HG02840 (cell line): ENCODE data around the gene TBCE.
"Not testable (repeated sequence)": the region's sequence is repeated elsewhere in the genome, so short reads cannot be mapped to it uniquely, and the experiment has no call there.

Experiments used
- ATAC-seq: cut with Tn5 transposase; IDR thresholded peaks from one replicate; pipeline ENCODE4 v1.9.1; 2021; ENCODE audit warnings: mild to moderate bottlenecking, moderate library complexity, moderate number of reproducible peaks; ENCODE audit not compliant: unreplicated experiment, low FRiP score

The TBCE gene

DNA sequence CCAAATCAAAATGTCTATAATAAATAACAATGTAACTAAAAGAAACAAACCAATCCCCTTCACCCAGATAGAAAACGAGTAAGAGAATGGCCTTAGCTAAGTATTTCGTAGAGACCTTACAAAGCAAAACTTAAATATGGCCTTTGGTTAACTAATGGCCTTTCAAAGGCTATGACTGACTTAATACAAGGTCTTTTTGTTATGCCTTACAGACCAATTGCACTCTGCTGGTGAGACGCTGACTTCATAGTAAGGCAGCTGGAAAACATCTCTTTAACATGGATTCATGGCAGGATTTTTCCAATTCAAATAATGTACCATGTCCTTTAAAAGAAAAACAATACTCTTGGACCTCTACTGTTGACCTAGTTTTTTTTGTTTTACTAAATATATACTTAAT is 15.8 kb upstream of the TBCE start:
- ATAC-seq = no peak

DNA sequence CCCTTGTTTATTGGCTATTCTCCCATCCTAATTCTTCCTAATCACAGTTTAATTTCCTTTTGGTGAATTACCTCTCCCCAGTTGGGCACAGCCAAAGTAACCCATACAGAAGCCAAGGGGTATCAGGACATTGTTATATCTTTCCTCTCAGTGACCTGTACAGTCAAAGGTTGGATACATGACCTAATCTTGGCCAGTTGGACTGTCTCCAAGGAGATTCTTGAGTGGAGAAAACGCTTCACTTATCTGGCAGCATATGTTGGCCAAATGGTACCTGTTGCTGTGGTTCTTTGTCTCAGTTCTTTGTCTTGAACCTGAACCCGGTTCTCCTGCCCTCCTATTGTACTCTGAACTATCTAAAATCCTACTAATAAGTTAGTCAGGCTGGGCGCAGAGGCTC is 15.3 kb upstream of the TBCE start:
- ATAC-seq = no peak

DNA sequence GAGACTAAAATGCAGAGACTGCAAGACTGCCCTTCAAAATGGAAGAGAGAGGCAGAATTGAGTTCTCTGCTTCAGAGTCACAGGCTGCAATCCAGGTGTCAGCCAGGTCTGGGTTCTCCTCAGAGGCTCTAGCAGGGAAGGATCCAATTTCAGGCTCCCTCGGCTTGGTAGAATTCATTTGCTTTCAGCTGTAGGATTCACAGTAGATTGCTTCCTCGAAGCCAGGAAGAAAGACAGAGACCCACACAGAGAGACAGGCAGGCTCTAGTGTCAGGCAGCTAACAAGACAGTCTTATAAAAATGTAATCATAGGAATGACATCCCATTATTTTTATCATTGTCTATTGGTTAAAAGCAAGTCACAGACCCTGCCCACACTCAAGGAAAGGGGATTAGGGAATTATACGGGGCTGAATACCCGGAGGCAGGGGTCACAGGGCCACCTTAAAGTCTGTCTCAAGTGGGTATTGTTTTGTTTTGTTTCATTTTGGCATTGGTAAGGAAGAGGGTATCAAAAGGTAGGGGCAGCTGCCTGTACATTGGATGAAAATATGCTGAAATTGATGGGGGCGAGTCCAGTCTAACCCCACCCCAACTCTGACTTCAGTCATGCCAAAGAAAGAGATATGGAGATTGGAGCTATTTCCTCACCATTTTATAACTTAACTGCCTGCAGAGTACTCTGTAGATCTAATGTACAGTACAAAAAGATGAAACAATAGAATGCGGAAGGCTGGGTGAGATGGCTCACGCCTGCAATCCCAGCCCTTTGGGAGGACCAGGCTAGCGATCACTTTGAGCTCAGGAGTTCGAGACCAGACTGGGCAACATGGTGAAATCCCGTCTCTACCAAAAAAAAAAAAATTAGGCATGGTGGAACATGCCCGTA is 9.5 kb upstream of the TBCE start:
- ATAC-seq = no peak

DNA sequence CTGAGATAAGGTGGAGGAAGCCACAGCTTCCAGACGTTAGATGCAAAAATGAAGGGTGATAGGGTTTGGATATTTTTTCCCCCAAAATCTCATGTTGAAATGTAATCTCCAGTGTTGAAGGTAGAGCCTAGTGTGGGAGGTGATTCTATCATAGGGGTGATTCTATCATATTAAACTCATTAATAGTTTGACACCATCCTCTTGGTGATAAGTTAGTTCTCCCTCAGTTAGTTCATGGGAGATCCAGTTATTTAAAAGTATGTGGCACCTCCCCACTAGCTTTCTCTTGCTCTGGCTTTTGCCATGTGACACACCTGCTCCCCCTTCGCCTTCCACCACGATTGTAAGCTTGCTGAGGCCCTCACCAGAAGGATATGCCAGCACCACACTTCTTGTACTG is 8.3 kb upstream of the TBCE start:
- ATAC-seq = no peak

DNA sequence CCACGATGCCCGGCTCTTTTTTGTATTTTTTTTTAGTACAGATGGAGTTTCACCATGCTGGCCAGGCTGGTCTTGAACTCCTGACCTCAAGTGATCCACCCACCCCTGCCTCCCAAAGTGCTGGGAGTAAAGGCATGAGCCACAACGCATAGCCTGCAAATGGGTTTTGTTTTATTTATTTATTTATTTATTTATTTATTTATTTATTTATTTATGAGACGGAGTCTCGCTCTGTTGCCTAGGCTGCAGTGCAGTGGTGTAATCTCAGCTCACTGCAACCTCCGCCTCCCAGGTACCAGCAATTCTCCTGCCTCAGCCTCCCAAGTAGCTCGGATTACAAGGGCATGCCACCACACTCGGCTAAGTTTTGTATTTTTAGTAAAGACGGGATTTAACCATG is 3.0 kb upstream of the TBCE start:
- ATAC-seq = not testable (repeated sequence)

DNA sequence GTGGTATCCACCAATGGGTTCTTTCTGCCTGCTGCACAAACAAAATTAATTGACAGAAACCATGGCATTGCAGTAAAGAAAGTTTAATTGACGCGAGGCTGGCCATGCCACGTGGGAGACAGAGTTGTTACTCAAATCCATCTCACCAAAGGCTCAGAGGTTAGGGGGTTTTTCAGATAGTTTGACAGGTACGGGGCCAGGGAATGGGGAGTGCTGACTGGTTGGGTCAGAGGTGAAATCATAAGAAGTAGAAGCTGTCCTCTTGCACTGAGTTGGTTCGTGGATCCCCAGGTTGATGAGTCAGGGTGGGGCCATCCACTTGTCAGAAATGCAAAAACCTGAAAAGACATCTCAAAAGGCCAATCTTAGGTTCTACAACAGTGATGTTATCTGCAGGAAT is 941 bp upstream of the TBCE start:
- ATAC-seq = no peak

DNA sequence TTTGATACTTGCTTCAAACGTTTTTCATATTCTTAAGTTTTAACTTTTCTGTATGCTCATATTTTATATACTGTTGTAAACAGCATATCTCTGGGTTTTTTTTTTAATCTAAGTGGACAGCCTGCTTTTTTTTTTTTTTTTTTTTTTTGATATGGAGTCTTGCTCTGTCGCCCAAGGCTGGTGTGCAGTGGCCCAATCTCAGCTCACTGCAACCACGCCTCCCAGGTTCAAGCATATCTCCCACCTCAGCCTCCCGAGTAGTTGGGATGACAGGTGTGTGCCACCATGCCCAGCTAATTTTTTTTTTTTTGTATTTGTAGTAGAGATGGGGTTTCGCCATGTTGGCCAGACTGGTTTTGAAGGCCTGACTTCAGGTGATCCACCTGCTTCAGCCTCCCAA is 1.2 kb downstream of the TBCE start:
- ATAC-seq = no peak

DNA sequence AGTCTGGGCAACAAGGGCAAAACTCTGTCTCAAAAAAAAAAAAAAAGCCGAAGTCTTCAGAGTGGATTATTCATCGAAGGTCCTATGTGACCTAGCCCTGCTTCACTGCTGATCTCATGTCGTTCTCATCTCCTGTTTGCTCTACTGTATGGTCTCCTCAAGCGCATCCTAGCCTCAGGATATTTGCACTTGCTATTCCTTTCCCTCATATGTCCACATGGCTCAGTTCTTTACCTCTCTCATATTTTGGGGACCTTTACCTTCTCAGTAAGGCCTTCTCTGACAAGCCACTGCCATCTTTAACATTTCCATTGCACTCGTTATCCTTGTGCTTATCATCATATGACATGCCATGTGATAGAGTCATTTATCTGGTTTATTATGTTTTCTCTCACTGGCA is 2.6 kb downstream of the TBCE start:
- ATAC-seq = no peak

DNA sequence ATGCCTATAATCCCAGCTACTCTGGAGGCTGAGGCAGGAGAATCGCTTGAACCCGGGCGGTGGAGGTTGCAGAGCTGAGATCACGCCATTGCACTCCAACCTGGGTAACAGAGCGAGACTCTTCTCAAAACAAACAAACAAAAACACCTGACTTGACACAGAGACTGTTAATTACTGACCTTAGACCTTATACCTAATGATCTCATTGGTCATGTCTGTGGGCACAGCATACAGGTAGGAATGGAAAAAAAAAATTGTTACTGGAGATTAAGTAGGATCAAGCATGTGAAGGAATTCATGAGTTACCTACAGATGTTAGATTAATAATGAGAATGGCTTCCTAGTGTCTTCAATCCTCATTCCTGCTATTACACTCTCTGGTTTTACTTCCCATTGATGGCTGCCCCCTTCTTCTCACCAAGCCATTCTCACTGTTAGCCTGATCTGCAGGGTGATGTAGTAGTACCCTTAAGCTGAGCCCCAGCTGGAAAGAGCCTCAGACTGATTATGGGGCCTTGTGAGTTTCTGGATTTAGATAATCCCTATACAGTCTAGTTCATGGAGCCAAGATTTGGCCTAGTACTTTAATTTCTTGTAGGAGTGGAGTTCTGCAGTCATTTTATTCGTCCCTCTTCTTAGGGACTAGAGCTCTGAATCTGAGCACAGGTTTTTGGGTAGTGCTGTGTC is 8.8 kb downstream of the TBCE start:
- no peak for ATAC-seq

DNA sequence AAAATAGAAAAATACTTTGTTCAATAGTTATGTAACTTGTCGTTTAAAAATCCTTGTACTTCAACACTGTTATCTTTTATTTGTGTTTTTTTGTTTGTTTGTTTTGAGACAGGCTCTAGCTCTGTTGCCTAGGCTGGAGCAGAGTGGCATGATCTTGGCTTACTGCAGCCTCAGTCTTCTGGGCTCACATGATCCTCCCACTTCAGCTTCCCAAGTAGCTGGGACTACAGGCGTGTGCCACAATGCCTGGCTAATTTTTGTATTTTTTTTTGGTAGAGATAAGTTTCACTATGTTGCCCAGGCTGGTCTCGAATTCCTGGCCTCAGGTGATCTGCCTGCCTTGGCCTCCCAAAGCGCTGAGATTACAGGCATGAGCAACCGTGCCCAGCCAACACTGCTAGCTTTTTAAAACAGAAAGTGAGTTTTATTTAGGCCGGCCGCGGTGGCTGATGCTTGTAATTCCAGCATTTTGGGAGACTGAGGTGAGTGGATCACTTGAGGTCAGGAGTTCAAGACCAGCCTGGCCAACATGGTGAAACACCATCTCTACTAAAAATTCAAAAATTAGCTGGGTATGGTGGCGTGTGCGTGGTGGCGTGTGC is 11.0 kb downstream of the TBCE start:
- ATAC-seq = not testable (repeated sequence)

DNA sequence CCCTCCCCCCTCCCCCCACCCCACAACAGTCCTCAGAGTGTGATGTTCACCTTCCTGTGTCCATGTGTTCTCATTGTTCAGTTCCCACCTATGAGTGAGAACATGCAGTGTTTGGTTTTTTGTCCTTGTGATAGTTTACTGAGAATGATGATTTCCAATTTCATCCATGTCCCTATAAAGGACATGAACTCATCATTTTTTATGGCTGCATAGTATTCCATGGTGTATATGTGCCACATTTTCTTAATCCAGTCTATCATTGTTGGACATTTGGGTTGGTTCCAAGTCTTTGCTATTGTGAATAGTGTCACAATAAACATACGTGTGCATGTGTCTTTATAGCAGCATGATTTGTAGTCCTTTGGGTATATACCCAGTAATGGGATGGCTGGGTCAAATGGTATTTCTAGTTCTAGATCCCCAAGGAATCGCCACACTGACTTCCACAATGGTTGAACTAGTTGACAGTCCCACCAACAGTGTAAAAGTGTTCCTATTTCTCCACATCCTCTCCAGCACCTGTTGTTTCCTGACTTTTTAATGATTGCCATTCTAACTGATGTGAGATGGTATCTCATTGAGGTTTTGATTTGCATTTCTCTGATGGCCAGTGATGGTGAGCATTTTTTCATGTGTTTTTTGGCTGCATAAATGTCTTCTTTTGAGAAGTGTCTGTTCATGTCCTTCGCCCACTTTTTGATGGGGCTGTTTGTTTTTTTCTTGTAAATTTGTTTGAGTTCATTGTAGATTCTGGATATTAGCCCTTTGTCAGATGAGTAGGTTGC is 14.9 kb downstream of the TBCE start:
- ATAC-seq = not testable (repeated sequence)

DNA sequence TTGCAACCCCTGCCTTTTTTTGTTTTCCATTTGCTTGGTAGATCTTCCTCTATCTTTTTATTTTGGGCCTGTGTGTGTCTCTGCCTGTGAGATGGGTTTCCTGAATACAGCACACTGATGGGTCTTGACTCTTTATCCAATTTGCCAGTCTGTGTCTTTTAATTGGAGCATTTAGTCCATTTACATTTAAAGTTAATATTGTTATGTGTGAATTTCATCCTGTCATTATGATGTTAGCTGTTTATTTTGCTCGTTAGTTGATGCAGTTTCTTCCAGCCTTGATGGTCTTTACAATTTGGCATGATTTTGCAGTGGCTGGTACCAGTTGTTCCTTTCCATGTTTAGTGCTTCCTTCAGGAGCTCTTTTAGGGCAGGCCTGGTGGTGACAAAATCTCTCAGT is 18.4 kb downstream of the TBCE start:
- not testable (repeated sequence) for ATAC-seq

DNA sequence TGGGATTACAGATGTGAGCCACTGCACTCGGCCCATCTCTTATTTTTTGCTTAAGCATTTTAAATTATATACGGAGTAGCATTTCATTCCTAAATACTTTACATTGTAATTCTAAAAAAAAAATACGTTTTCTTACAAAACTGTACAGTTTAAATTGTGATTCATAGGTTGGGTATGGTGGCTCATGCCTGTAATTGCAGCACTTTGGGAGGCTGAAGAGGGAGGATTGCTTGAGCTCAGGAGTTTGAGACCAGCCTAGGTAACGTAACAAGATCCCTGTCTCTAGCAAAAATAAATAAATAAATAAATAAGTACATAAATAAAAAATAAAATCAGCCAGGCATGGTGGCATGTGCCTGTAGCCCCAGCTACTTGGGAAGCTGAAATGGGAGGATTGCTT is 24.6 kb downstream of the TBCE start:
- ATAC-seq = no peak

DNA sequence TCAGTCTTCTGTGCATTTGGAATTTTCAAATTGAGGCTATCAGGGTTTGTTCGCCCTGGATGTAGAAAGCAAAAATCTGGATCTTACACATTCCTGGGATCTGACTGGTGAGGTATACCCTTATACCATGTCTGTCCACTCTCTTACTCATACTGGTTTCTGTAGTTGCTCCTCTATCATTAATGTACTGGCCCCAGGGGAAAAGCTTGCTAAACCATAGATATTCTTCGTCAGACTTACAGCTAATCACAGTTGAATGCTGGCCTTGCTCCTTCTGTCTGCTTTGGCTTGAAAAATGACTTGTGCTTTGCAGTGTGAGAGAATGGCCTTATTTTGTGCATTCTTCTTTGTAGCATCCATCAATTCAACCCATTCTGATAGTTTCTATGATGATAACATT is 30.5 kb downstream of the TBCE start:
- no peak for ATAC-seq

DNA sequence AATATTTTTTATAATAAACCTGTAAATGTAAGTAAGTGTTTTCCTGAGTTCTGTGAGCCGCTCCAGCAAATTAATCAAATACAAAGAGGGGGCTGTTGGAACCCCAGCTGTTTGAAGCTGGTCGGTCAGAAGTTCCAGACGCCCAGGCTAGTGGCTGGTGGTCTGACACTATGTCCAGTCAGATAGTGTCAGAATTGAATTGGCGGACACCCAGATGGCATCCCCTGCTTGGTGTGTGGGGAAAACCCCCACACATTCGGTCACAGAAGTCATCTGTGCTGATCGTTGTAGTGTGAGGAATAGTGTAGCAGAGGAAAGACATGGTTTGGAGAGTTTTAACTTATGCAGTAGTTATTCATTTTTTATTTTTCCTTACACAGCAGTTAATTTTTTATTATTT is 32.4 kb downstream of the TBCE start:
- no peak for ATAC-seq

DNA sequence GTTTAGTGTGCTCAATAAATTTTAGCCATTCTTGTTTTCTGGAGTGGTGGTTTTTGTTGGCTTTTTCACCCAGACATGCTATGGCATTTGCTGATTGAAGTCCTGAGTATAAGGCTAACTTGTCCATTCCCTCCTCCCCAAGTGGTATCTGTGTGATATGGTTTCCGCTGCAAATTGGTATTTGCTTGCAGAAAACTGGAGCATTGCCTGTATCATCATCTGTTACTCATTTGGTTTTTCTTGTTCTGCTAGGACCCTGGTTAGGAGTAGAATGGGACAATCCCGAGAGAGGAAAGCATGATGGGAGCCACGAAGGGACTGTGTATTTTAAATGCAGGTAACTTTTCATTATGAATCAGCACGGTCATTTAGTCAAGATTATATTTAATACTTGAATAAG is 34.0 kb downstream of the TBCE start:
- ATAC-seq = no peak

DNA sequence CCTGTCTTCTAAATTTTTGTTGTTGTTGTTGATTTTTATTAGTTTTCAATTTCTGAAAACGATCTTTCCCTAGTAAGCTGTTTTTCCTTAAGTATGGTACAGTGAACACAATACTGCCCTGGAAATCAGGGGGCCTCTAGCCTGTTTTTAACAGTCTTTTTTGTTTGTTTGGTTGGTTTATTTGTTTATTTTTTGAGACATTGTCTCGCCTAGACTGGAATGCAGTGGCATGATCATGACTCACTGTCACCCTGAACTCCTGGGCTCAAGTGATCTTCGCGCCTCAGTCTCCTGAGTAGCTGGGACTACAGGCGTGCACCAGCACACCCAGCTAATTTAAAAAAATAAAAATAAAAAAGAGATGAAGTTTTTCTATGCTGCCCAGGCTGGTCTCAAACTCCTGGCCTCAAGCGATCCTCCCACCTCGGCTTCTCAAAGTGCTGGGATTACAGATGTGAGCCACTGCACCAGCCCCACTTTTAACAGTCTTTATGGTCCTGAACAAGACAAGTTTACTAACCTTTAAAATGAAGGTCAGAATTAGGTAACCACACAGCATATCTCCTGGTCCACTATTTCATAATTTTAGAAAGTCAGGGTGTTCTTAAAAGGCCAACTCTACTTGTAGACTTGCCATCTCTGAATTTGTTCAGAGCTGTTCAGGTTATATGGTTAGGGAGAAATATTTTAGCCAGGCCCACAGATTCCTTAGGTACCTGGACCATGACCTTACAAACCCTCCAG is 35.4 kb downstream of the TBCE start:
- ATAC-seq = no peak

DNA sequence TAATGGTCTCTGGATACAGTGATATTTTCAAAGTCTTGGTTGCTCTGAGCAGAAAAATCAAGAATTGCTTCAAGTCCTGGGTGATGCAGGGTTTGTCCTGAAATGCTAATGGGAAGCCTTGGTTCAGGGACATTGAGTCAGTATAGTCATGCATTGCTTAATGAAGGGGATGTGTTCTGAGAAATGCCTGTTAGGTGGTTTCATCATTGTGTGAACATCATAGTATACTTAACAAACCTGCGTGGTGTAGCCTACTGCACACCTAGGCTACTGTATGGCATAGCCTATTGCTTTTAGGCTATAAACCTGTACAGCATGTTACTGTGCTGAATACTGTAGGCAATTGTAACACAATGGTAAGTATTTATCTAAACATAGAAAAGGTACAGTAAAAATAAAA is 36.4 kb downstream of the TBCE start:
- no peak for ATAC-seq

DNA sequence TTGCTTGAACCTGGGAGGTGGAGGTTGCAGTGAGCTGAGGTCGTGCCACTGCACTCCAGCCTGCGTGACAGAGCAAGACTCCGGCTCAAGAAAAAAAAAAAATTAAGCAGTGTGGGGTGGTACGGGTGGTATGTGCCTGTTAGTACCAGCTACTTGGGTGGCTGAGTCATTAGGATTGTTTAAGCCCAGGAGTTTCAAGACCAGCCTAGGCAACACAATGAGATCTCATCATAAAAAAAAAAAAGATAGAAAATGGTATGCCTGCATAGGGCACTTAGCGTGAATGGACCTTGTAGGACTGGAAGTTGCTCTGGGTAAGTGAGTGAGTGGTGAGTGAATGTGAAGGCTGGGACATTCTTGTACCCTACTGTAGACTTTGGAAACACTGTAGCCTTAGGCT is 37.0 kb downstream of the TBCE start:
- no peak for ATAC-seq

DNA sequence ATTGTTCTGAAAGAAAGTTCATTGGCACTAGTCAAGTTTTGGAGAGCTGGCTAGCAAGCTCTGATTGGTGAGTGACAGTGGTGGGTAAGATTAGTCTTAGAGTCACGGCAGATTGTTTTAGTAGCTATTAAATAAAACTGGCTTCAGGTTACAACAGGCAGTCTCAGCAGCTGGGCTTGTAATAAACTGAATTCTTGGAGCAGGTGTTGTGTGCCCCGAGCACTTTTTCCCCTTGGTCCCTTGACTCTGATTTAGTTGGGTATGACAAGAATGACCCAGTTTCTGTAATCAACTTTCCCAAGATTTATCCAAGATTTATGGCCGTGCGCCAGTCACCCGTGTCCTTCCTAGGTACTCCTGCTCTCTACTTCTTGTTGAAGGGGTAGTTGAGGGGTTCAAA is 40.2 kb downstream of the TBCE start:
- ATAC-seq = no peak
